ENCODE data around the gene HSPG2. TPM values are rescaled to one million over a fixed set of nuclear protein-coding genes. Genes with fewer than 3 reads are reported as not detected.

HSPG2 gene
- total RNA-seq, 1 donor from 2014 or later = 101 TPM

GRCh38 chr1:21774835-21775549, 162.1 kb downstream of the HSPG2 start:
- no peaks in the 10 kb centered on the region for H3K36me3 Mint-ChIP-seq (ENCODE audit: low read depth)
- H3K27me3 Mint-ChIP-seq (ENCODE audit: low read depth) = no peaks in the 10 kb centered on the region
- H3K4me1 Mint-ChIP-seq = peaks cover 20% of the 10 kb centered on the region
- DNase-seq (ENCODE audit: low read depth, low spot score) = no peak
- no peak overlapping the region for H3K4me3 Mint-ChIP-seq
- TF ChIP-seq CTCF (conservative IDR thresholded peaks at IDR 0.05) = no peak
- peaks cover 5% of the 10 kb centered on the region for H3K9me3 Mint-ChIP-seq
- no peak overlapping the region for H3K27ac Mint-ChIP-seq (ENCODE audit: unreplicated experiment)

- no peak for DNase-seq (ENCODE audit: low read depth, low spot score)
- peaks cover 5% of the 10 kb centered on the region for H3K9me3 Mint-ChIP-seq
- no peak for TF ChIP-seq CTCF (conservative IDR thresholded peaks at IDR 0.05)
- no peaks in the 10 kb centered on the region for H3K27me3 Mint-ChIP-seq (ENCODE audit: low read depth)
- peaks cover 20% of the 10 kb centered on the region for H3K4me1 Mint-ChIP-seq
- no peaks in the 10 kb centered on the region for H3K36me3 Mint-ChIP-seq (ENCODE audit: low read depth)
- H3K4me3 Mint-ChIP-seq = no peak overlapping the region
- no peak overlapping the region for H3K27ac Mint-ChIP-seq (ENCODE audit: unreplicated experiment)
These were observed 163.5 kb downstream of the HSPG2 start for GRCh38 chr1:21773585-21773984.

Other genes starting within 250 kb of the HSPG2 start
- gene USP48, start 154.2 kb downstream of the HSPG2 start, total RNA-seq = 61.8 and 66.0 TPM in 2 replicates
- gene LDLRAD2, start 125.0 kb downstream of the HSPG2 start, total RNA-seq = 0.40 and 0.55 TPM in 2 replicates
- not detected in 2 replicates for gene CELA3B, start 39.7 kb upstream of the HSPG2 start, total RNA-seq
- gene CELA3A, start 64.3 kb upstream of the HSPG2 start, total RNA-seq = not detected in 2 replicates
- 192 and 198 TPM in 2 replicates for gene CDC42, start 115.4 kb upstream of the HSPG2 start, total RNA-seq
- 0.16 and 0.23 TPM in 2 replicates for gene WNT4, start 205.8 kb upstream of the HSPG2 start, total RNA-seq